HG03378 (cell line): ENCODE measurements around the gene ABCC11.
"Not testable (repeated sequence)": the region's sequence is repeated elsewhere in the genome, so short reads cannot be mapped to it uniquely, and the experiment has no call there.

Experiments
- ATAC-seq: cut with Tn5 transposase; IDR thresholded peaks from one replicate; pipeline ENCODE4 v1.9.1; 2021; ENCODE audit warnings: mild to moderate bottlenecking, moderate library complexity; ENCODE audit not compliant: unreplicated experiment

ABCC11 gene

DNA sequence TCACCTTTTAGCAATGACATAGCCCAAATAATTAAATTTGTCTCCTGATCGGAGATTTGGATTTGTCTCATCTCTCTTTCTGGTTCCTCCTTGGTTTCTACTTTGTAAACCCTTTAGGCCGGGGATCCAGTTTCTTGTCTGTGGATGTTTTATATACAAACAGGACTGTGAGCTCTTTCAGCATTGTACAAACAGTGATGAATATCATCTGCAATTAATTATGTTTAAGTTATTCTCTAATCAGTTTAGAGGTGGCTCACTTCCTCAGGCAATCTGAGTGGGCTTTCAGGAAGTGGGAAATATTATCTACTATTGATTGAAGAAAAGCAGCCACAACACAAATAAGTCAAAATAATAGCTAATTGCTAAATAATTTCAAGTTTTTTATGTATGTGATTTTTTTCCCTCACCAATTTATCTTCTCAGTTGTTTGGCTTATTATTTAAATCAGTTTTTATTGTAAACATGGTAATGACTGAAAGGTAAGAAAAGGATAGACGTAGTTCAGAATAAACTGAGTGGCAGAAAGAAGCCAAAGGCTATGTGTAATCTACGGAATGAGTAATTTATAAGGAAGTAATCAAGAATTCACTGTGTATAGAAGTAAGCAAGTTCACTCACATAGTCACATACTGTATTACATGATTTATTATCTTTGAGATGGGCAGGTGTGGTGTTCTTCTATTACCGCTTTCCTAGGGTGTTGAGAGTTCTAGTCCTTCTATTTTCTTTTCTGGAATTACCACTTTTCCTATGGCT lies 3.4 kb upstream of the ABCC11 start:
- no peak for ATAC-seq

DNA sequence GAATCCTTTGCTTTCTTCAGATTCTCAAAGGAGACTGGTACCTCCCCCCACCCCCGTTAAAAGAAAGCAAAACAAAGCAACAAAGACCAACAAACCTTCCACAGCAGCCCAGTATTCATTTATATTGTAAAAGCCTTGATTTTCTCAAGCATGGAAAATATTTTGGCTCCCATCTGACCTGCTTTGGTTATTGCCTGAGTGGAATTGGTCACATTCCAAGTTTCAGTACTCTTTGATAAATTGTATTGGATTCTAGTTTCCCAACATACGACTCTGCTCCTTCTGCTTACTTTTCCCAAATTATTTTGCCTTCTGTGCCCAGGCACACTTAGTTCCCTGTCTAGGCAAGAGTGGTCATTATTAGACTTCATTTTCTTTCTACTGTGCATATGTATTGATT lies 1.3 kb downstream of the ABCC11 start:
- no peak for ATAC-seq

DNA sequence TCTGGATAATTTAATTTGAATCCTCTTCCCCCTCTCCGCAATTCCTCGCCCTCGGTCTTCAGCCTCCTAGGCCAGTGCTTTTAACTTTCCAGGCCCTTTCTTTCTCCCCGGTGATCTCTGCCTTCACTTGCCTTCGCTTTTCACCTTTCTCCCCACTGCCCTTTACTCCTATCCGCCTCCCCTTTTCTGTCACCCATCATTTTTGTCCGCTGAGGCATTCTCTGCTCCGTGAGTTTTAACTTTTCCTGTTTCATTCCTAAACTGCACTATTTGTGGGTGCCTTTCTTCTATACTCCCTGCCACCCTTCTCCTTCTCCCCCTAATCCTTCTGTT lies 2.5 kb downstream of the ABCC11 start:
- ATAC-seq: no peak

DNA sequence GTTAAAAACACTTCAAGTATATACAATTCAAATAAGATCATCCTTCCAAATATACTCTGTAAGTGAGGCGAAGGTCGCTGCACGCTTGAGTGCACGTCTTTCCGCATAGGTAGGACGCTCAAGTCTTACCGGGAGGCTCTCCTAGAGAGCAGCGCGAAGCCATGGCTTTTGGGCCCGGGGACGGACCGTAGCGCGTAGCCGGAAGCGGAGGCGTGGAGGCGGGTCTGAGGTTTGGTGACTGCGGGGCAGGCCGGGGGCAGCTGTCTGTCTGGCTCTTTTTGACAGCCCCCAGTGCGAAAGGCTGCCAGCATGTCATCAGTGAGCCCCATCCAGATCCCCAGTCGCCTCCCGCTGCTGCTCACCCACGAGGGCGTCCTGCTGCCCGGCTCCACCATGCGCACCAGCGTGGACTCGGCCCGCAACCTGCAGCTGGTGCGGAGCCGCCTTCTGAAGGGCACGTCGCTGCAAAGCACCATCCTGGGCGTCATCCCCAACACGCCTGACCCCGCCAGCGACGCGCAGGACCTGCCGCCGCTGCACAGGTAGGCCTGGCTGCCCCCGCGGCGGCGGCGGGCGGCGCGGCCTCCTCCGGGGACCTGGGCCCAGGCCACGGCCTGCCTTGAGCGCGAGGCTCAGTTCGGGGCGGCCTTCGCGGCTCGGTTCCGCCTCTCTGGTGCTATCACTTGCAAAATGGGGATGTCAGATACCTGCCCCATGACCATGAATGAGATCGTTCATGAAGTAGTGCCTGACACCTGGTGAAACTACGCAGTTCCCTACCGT lies 3.1 kb downstream of the ABCC11 start, which contains the start of gene LONP2:
Gene LONP2 (plus strand): TSS at position 221 of the 783 bp plus-strand sequence. CDS start 89 bp downstream, at position 310.
- ATAC-seq: peak; percentile 96

DNA sequence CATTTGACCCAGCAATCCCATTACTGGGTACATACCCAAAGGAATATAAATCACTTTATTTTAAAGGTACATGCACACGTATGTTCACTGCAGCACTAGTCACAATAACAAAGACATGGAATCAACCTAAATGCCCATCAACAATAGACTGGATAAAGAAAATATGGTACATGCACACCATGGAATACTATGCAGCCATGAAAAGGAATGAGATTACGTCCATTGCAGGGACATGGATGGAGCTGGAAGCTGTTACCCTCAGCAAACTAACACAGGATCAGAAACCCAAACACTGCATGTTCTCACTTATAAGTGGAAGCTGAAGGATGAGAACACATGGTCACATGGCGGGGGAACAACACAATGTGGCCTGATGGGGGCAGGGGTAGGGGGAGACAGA lies 7.2 kb downstream of the ABCC11 start:
- not testable (repeated sequence) for ATAC-seq

DNA sequence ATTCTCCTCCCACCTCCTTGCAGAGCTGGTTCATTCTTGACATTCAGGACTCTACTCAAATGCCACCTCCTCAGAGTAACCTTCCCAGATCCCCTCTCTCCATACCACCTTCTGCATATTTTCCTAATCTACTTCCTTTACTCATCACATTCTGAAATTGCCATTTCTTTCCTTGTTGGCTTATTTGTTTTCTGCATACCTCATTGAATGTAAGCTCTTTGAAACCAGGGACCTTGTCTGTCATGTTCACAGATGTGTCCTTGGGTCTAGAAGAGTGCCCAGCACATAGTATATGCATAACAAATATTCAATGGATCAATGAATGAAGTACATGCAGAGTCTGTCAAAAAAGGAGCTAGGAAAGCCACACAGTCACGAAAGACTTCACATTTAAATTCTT lies 11.1 kb downstream of the ABCC11 start:
- ATAC-seq: no peak

DNA sequence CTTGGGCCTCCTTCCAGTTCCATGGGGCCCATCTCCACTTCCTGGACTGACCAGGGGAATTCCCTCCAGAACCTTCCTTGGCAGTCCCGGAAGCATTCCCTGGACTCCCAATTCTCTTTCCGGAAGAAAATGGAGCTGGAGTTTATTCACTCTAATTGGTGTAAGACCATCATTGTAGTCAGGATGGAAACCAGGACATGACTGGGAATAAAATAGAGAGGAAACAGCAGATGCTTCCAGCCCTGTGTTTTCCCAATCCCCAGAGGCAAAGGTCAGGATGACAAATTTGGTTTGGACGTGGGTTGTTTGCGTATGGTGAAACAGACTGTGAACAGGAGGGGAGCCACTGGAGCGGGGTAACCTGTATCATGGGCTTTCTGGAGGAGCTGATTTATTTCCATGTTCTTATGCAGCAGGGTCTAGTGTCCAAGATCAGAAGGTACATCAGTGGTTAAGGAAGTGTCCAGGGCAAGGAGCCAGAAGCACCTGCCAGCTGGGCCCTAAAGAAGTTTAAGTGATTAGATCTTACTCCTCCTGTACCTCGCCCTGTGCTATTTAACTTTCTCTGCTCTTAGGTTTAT lies 11.7 kb downstream of the ABCC11 start:
- no peak for ATAC-seq

DNA sequence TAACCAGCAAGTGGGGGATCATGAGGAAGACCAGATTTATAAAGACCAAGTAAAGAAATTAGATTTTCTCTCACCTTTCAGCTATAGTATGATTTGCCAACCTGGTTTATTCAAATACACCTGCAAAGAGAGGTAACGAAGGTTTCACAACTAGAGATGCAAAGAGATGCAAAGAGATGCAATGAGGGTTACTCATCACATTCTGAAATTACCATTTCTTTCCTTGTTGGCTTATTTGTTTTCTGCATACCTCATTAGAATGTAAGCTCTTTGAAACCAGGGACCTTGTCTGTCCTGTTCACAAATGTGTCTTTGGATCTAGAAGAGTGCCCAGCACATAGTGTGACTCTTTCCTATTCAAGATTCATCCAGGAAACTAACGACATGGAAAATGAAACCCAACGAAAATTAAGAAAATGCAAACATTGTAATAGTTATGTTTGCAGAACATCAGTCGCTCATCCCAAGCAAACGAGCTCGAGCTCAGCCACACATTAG lies 12.2 kb downstream of the ABCC11 start:
- no peak for ATAC-seq

DNA sequence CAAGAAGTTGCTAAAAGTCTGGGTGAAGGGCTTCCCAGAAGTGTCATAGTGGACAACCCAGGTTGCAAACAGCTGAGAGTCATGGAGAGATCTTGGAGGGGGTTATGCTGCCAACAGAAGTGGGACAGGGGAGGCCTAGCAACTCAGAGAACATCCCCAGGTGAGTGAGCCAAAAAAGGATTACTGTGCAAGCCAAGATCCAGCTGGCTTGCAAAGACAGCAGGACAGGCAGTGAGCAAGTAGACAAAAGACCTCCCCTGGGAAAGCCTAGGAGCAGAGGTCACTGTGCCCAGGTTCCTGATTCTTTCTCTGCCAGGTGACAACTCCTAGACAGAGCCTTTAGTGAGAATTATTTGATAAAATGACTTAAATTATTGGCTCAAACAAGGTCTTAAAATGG lies 12.7 kb downstream of the ABCC11 start:
- no peak for ATAC-seq

DNA sequence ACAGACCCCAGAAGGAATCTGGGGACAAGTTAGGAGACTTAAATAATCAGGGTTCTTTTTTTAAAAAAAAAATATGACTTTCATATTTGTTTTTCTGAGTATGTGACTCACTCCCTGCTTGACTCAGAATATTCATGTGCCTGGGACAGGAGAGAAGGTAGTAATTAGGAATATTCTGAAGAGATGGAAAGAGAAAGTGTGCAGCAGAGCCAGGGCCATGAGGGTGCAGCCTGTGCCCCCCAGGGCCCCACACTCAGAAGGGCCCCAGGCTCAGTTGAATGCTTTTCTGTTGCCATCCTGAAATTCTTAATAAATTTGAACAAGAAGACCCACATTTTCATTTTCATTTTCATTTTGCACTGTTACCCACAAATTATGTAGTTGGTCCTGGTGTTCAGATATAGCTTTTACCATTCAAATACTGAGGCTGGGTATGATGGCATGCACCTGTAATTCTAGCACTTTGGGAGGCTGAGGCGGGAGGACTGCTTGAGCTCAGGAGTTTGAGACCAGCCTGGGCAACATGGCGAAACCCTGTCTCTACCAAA lies 14.8 kb downstream of the ABCC11 start:
- ATAC-seq: no peak

DNA sequence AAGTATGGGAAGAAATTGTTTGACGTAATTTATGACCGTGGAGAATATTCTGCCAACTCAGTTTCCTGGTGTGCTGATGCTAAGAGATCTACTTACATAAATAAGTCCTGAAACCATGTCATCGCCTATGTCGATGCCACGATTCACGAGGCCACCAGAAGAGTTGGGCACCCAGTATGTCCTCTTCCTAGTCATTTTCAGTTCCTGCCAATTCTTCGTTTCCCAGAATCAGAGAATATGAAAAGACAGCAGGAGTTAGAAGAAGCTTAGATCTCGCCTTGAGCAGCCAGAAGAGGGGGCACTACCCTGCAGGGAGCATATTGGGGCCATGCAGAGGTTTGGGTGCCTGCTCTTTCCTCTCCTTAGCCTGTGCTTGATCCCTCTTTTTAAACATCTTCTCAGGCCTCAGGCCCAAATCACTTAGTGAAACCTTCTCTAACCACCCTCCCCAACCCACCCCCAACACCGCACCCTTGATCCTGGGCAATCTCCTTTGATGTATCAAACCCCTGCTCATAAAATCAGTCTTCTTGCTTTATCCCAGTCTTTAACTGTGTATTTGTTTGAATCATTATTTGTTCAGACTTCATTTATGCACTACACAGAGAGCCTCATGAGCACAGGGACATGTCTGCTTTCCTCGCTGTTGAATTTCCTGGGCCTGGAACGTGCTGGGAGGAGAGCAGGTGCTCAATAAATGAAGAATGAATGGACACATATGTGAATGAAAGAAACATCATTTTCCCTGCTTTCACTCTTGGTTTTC lies 15.4 kb downstream of the ABCC11 start:
- ATAC-seq: peak; percentile 61

DNA sequence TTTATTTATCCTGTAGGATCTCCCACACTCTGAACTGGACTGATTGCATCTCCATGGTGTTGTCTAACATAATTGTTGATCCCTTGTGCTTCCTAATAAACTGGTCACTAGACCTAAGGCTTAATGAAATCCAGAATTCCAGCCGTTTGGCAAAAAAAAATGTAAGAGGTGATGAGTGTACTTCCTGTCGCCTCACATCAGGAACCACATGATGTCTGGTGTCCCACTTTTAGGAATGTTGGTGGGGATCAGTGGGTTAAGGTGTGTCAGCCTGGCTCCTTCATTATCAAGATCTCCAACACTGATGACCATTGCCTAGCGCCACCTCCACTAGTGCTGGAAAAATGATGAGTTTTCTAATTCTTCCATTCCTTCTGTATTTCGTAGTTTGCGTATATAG lies 21.9 kb downstream of the ABCC11 start:
- ATAC-seq: no peak

DNA sequence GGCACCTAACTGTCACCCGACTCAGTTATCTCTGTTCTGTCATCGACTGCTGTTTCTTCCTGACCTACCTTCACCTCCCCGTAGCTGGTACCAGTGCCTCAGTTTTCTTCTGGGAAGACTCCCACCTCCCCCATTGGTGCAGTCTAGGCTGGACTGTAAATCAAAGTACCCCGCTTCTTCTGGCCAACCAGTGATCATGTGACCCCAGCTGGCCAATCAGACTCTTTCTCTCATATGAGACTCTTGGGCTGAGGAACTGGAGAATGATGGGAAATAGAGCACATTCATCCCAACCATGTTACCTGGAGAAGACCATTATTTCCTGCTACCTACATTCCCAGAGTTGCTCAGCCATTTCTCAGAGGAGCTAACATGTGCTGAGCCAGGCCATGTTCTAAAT lies 23.8 kb downstream of the ABCC11 start:
- ATAC-seq: no peak

DNA sequence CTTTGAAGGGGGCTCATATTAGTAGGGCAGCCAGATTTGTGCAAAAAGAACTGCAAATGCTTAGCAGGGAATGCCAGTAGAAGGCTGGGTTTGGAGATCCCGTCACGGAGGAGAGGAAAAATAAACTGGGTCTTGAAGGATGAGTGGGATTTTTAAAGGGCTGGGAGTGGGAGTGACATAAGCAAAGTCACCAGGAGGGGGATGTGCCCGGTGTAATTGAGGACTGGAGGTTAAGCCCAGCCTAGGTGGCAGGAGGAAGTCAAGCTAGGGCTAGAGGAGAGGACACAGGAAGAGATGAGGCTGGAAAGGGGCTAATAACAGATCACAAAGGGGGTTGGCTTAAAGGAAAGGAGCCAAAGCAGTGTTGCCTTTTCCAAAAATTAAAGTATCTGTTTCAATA lies 26.4 kb downstream of the ABCC11 start:
- ATAC-seq: no peak

DNA sequence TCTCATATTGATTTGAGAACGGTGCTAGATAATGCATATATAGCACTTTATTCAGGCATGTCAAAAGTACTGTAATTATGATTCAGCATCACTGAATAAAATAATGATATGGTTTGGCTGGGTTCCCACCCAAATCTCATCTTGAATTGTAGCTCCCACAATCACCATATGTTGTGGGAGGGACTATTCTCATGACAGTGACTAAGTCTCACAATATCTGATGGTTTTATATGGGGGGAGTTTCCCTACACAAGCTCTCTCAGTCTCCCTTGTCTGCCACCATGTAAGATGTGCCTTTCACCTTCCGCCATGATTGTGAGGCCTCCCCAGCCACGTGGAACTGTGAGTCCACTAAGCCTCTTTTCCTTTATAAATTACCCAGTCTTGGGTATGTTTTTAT lies 28.9 kb downstream of the ABCC11 start:
- no peak for ATAC-seq

DNA sequence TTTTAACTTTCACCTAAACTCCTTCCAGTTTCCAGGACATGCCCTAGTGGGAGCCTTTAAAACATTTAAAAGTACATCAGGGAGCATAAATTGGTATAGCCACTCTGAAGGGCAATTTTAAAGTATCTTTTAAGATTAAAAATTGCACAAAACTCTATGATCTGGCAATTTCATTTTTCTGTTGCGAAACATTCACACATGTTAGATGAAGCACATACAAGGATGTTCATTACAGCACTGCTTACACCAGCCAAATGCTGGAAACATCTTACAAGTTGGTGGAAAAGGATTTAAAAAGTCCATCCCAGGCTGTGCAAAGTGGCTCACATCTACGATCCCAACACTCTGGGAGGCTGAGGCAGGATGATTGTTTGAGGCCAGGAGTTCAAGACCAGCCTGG lies 29.6 kb downstream of the ABCC11 start:
- ATAC-seq: no peak

DNA sequence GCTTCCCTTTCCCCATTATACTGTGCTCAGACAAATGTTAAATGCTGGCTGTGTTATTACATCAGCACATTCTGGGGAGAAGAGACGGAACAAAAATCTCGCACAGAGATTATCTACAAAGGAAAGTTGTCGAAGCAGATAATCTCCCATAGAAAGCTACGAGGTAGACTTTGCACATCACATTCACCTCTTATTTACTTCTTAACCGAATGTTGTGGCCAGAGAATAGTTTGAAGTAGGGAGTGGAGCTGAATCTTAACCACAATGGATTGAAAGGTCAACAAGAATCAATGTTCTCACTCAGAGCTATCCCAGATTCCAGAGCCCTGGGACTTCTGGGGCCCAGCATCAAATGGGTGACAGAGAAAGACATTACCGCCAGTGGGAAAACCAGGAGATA lies 31.6 kb downstream of the ABCC11 start:
- ATAC-seq: no peak

DNA sequence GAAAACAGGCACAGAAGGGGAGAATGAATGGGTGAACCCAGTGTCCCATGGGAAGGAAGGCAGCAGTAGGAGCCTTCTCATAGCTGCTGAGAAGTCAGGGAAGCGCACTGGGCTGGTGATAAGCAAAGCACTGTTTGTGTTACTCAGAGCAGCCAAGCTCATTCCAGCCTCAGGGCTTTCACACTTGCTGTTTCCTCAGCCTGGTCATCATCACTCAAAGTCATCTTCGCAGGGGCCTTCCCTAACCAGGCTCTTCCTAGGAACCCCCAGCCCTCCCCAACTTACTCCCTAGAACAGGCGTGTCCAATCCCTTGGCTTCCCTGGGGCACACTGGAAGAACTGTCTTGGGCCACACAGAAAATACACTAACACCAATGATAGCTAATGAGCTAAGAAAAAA lies 35.3 kb downstream of the ABCC11 start:
- no peak for ATAC-seq

DNA sequence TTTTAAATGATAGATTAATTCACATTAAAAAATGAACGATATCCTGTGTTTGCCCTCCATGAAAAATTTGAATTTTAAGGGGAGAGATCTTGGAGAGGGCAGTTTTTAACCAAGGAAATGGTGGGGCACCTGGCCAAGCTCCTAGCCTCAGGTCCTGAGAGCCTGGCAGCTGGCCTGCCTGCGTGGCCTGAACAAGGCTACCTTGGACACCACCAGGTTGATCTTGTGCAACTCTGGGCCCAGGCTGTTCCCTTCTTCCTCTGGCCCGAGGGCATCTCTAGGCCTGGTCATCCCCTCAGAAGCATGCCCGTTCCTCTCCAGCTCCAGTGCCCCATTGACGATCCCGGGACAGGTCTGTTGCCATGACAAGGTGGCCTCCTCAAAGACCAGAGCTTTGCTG lies 36.6 kb downstream of the ABCC11 start:
- ATAC-seq: no peak

DNA sequence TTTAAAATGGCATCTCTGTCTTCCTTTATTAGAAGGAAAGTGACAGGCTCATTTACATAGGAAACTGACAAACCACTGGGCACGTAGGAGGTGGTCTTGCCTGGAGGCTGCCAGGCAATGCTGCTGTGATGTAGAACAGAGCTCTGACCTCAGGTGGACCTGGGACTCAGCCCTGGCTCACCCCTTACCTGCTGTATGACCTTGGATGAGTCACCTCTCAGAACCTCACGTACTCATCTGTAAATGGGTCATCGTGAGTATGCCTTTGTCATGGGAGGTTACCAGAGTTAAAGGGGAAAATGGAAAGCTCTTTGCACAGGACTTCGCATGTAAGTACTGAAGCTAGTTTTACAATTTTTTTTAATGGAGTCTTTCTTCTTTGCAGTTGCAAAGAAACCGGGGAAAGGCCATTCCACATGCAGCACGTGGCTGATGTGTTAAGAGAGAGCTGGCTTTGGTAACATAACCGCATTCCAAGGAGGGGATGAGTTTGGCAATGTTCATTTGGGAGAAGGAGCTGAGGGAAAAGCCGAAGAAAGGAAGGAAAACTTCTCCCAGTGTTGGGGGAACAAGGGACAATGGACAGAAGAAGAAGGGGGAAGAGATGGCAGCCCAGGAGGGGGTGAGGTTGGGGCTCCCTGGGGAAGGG lies 40.6 kb downstream of the ABCC11 start:
- ATAC-seq: no peak

DNA sequence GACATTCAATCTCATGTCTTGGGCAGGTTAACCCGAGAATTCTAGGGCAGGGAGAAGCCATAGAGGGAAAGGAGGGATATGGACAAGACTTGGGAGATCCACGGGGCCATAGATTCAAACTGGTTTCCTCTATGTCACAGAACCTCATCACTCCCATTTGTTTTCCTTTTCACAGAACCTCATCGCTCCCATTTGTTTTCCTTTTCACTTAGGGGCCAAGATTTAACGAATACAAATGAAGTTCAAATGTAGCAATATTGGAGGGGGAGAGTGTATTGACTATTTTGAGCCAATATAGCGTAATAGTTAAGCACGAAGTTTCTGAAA lies 42.6 kb downstream of the ABCC11 start:
- ATAC-seq: no peak
